GM12874 (cell line): Measurements from ENCODE around the gene SCG5.

Source experiments
- CTCF ChIP-seq: IDR thresholded peaks from 2 replicates; pipeline ENCODE4 v1.5.1; 2011; ENCODE audit warnings: low read depth, mild to moderate bottlenecking, control low read depth, low read length, moderate library complexity; ENCODE audit not compliant: insufficient read depth

The SCG5 gene

GRCh38 chr15:32735989-32736700, 94.6 kb downstream of the SCG5 start:
- TF ChIP-seq CTCF = no peak

- TF ChIP-seq CTCF = no peak
These were observed 95.2 kb downstream of the SCG5 start for GRCh38 chr15:32736701-32737061.

GRCh38 chr15:32737304-32737703, 95.8 kb downstream of the SCG5 start:
- no peak for TF ChIP-seq CTCF

GRCh38 chr15:32738666-32739065, 97.2 kb downstream of the SCG5 start:
- no peak for TF ChIP-seq CTCF

- TF ChIP-seq CTCF = no peak
These were observed 98.1 kb downstream of the SCG5 start for GRCh38 chr15:32739522-32740063.

GRCh38 chr15:32743411-32744140, 102.1 kb downstream of the SCG5 start:
- TF ChIP-seq CTCF = no peak

GRCh38 chr15:32746116-32746857, 104.8 kb downstream of the SCG5 start:
- TF ChIP-seq CTCF = no peak
